ENCODE data around the gene ADCY5.

The ADCY5 gene

GRCh38 chr3:123406598-123406997, 42.3 kb downstream of the ADCY5 start:
- no peak for DNase-seq (ENCODE audit: low read depth)

- DNase-seq (ENCODE audit: low read depth) = no peak
These were observed 42.9 kb downstream of the ADCY5 start for GRCh38 chr3:123405936-123406510.

- no peak for DNase-seq (ENCODE audit: low read depth)
These were observed 43.9 kb downstream of the ADCY5 start for GRCh38 chr3:123405021-123405420.

GRCh38 chr3:123404391-123404790, 44.5 kb downstream of the ADCY5 start:
- no peak for DNase-seq (ENCODE audit: low read depth)

GRCh38 chr3:123401836-123402530, 46.9 kb downstream of the ADCY5 start:
- no peak for DNase-seq (ENCODE audit: low read depth)

GRCh38 chr3:123400169-123400568, 48.7 kb downstream of the ADCY5 start:
- no peak for DNase-seq (ENCODE audit: low read depth)

DNA sequence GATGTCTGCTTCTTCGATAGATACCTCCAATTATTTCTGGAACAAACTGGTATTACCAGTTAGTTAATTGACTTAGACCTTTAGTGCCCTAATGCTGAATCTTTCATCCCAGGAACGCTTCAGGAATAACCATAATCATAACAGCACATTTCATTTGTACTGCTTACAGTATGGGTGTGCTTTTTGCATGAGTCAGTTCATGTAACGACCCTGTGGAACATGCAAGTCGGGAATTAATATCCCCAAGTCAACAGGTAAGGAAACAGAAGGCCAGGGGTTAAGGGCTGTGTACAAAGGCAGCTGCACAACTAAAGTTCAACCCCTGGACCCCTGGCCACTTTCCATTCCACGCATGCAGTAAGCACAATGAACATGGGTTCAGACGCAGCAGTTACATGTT, 49.2 kb downstream of the ADCY5 start:
- DNase-seq (ENCODE audit: low read depth) = no peak

- no peak for DNase-seq (ENCODE audit: low read depth)
These were observed 50.7 kb downstream of the ADCY5 start for GRCh38 chr3:123397921-123398785.

- DNase-seq (ENCODE audit: low read depth) = no peak
These were observed 51.8 kb downstream of the ADCY5 start for GRCh38 chr3:123397050-123397590.

- no peak for DNase-seq (ENCODE audit: low read depth)
These were observed 52.5 kb downstream of the ADCY5 start for GRCh38 chr3:123396171-123397049.

DNA sequence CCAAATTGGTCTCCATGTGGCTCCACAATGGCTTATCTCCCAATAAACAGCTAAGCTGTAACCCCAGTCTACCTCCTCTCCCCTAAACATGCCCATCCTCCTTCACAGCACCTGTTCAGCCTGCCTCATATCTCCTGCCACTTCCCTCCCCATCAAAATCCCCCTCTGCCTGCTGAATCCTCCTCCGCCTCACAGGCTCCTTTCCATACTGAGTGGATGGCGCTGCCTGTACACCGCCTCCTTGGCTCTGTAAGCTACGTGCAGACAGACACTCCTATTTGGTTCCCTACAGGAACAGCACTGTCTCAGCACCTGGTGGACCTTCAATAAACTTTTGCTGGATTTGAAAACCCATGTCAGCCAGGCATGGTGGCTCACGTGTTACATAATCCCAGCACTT, 53.7 kb downstream of the ADCY5 start:
- DNase-seq (ENCODE audit: low read depth) = no peak

- DNase-seq (ENCODE audit: low read depth) = no peak
These were observed 54.4 kb downstream of the ADCY5 start for GRCh38 chr3:123394391-123395020.

GRCh38 chr3:123392871-123393620, 55.8 kb downstream of the ADCY5 start:
- DNase-seq (ENCODE audit: low read depth) = no peak

- no peak for DNase-seq (ENCODE audit: low read depth)
These were observed 56.5 kb downstream of the ADCY5 start for GRCh38 chr3:123392368-123392767.

- no peak for DNase-seq (ENCODE audit: low read depth)
These were observed 57.9 kb downstream of the ADCY5 start for GRCh38 chr3:123390865-123391600.

- DNase-seq (ENCODE audit: low read depth) = no peak
These were observed 59.3 kb downstream of the ADCY5 start for GRCh38 chr3:123389628-123389918.

DNA sequence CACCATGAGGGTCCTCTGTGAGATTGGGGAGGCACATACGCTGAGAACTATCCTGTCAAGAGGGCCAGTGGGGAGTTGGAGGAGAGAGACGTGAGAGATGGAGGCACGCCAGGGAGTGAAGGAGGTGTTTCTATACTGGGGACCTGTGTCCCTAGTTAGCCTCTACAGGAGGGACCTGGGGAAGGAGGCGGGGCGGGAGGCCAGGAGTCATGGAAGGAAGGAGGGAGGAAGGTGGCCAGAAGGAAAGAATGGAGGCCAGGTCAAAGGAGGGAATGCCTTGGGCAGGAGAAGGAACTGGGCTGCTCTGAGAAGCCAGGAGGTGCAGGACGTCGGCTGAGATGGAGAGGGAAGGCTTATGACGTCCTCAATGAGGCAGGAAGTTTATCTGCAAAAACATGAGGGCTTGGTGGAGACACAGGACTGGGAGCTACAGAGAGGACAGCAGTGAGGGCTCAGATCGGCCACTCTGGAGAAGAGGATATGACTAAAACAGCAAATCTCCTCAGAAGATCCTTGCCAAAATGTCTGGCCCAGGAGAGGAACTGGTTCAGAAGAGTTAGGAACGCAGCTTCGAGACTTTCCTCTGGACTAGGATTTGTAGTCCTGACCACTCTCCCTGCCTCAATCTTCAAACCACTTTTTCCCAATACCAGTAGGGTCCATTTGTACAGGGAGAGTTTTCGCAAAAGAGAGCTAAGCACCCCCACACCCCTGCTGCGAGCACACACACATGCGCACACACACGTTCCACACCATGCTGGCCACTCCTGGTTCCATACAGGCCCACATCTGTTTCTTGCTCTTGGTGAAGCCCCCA, 59.9 kb downstream of the ADCY5 start:
- no peak for DNase-seq (ENCODE audit: low read depth)

- DNase-seq (ENCODE audit: low read depth) = no peak
These were observed 60.8 kb downstream of the ADCY5 start for GRCh38 chr3:123388042-123388441.

GRCh38 chr3:123387532-123387931, 61.4 kb downstream of the ADCY5 start:
- no peak for DNase-seq (ENCODE audit: low read depth)

Measured in stimulated activated CD4-positive, alpha-beta T cell treated with anti-CD3 and anti-CD28 coated beads, Interleukin-2, amount 100 ng/mL, for 4 hours (primary cell).